C4-2B (cell line): ENCODE data around the gene IRGC.

Source experiments
- H3K27ac ChIP-seq: fragments of 450-650 bp; 2 replicates; pipeline ENCODE4 v1.5.1; 2017
- ZFX ChIP-seq: fragments of 450-650 bp; IDR thresholded peaks from 2 replicates; pipeline ENCODE4 v1.6.1; 2017
- TF ChIP-seq, protein P1 (sequence below): fragments of 450-650 bp; conservative IDR thresholded peaks from 2 replicates; pipeline ENCODE4 v1.5.1; 2017; ENCODE audit warnings: mild to moderate bottlenecking

The IRGC gene

DNA sequence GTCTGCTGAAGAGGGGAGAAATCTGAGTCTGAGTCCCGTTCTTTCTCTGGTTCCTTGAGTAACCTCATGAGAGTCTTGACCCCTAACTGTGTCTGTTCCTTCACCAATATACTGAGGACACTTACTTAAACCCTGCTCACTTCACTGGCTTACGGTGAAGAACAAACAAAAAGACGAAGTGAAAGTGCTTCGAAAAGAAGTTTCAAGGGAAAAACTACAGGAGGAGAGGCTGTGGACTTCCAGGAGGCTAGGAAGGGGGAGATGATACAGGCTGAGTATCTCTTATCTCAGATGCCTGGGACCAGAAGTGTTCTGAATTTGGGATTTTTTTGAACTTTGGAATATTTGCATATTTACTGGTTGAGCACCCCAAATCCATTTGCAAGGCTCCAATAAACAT is 32.8 kb downstream of the IRGC start:
- no peak overlapping the region for H3K27ac ChIP-seq
- TF ChIP-seq ZFX, result no peak
- TF ChIP-seq, protein P1, sequence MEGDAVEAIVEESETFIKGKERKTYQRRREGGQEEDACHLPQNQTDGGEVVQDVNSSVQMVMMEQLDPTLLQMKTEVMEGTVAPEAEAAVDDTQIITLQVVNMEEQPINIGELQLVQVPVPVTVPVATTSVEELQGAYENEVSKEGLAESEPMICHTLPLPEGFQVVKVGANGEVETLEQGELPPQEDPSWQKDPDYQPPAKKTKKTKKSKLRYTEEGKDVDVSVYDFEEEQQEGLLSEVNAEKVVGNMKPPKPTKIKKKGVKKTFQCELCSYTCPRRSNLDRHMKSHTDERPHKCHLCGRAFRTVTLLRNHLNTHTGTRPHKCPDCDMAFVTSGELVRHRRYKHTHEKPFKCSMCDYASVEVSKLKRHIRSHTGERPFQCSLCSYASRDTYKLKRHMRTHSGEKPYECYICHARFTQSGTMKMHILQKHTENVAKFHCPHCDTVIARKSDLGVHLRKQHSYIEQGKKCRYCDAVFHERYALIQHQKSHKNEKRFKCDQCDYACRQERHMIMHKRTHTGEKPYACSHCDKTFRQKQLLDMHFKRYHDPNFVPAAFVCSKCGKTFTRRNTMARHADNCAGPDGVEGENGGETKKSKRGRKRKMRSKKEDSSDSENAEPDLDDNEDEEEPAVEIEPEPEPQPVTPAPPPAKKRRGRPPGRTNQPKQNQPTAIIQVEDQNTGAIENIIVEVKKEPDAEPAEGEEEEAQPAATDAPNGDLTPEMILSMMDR, result no peak

GRCh38 chr19:43749152-43749551 is 33.3 kb downstream of the IRGC start:
- H3K27ac ChIP-seq, result no peak overlapping the region
- TF ChIP-seq, protein P1, result no peak
- no peak for TF ChIP-seq ZFX

- no peak overlapping the region for H3K27ac ChIP-seq
- TF ChIP-seq, protein P1, result no peak
- no peak for TF ChIP-seq ZFX
Observed at GRCh38 chr19:43749898-43750297, 34.0 kb downstream of the IRGC start.

GRCh38 chr19:43751466-43752220 is 35.8 kb downstream of the IRGC start:
- H3K27ac ChIP-seq, result no peak overlapping the region
- TF ChIP-seq ZFX, result no peak
- TF ChIP-seq, protein P1, result no peak

GRCh38 chr19:43752287-43752875 is 36.5 kb downstream of the IRGC start:
- H3K27ac ChIP-seq, result no peak overlapping the region
- TF ChIP-seq, protein P1, result no peak
- no peak for TF ChIP-seq ZFX

GRCh38 chr19:43754253-43754502 is 38.3 kb downstream of the IRGC start:
- H3K27ac ChIP-seq, result peak overlapping the region; percentile 97
- TF ChIP-seq, protein P1, result no peak
- no peak for TF ChIP-seq ZFX

GRCh38 chr19:43754503-43755255 is 38.8 kb downstream of the IRGC start, which contains the start of gene SMG9:
Gene SMG9, minus strand, starts transcription at chr19:43754962. Its CDS starts 4,221 bp downstream, at chr19:43750741.
- peak within 1 kb of the TSS; percentile 97 for H3K27ac ChIP-seq
- TF ChIP-seq, protein P1, result no peak
